Fibroblast of skin of right quadriceps (primary cell): ENCODE measurements around the gene CYTH4.
"Not testable (repeated sequence)": the region's sequence is repeated elsewhere in the genome, so short reads cannot be mapped to it uniquely, and the experiment has no call there.

Source experiments
- DNase-seq: peaks from one replicate; pipeline ENCODE4 v3.0.0-alpha.2; 2013

The CYTH4 gene, protein sequence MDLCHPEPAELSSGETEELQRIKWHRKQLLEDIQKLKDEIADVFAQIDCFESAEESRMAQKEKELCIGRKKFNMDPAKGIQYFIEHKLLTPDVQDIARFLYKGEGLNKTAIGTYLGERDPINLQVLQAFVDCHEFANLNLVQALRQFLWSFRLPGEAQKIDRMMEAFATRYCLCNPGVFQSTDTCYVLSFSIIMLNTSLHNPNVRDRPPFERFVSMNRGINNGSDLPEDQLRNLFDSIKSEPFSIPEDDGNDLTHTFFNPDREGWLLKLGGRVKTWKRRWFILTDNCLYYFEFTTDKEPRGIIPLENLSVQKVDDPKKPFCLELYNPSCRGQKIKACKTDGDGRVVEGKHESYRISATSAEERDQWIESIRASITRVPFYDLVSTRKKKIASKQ

DNA sequence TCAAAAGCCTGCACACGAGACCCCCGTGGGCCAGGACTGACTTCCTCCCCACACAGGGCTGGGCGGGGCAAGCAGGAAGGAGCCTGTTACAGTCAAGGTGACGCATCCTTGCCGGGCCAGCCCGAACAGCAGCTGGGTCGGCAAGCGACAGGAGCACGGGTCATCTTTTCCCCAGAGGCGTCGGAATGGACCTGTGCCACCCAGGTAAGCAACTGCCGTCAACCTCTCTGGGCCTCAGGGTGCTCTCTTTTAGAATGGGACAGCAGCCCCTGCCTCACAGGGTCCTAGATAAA lies at the start of gene CYTH4:
Gene CYTH4, plus strand, starts transcription at position 124 of the 293 bp plus-strand sequence. Its CDS starts 62 bp downstream, at position 186.
- no peak for DNase-seq

DNA sequence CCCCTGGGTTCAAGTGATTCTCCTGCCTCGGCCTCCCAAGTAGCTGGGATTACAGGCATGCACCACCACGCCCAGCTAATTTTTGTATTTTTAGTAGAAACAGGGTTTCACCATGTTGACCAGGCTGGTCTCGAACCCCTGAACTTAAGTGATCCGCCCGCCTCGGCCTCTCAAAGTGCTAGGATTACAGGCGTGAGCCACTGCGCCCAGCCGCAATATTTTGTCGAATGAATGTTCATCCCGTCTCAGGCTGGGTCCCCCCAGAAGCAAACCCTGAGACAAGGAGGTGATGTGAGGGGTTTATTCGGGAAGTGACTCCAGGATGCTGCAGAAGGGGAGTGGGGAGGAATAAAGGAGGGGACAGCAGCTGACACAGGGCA lies 48.9 kb upstream of the CYTH4 start:
- not testable (repeated sequence) for DNase-seq

DNA sequence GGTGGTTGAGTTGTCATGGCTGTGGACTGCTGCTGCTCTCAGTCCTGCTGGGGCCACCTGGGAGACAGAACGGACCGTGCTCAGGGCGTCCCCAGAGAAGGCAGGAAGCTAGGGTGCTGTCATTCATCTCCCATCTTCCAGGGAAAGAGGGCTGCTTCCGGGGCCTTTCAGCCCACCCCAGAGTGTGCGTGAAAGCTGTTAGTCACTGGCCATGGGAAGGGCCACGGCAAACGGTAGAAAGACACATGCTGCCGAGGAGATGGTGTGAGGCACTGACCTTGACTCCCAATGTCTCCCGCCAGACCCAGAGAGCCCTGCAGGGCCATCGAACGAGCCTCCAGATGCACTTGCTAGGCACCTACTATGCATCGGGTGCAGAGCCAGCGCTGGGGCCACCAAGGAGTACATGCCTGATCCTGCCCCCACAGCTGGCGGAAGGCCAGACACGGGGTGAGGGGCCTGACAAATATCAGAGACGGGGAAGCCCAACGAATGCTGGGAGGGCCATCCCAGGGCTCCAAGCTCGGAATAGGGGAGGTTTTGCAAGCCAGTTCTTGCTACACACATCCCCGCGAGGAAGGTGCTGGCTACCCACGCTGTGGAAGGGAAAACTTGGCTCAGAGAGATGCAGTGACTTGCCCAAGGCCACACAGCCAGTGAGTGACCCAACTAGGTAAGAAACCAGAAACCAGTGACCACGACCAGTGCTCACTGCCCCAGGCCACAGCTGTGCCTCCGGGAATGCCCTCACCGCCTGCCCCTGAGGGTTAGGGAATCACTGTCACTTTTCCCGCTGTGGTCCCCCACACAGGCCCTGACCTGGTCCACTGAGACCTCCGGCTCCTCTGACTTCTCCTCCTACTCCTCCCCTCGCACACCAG lies 48.3 kb upstream of the CYTH4 start:
- no peak for DNase-seq

DNA sequence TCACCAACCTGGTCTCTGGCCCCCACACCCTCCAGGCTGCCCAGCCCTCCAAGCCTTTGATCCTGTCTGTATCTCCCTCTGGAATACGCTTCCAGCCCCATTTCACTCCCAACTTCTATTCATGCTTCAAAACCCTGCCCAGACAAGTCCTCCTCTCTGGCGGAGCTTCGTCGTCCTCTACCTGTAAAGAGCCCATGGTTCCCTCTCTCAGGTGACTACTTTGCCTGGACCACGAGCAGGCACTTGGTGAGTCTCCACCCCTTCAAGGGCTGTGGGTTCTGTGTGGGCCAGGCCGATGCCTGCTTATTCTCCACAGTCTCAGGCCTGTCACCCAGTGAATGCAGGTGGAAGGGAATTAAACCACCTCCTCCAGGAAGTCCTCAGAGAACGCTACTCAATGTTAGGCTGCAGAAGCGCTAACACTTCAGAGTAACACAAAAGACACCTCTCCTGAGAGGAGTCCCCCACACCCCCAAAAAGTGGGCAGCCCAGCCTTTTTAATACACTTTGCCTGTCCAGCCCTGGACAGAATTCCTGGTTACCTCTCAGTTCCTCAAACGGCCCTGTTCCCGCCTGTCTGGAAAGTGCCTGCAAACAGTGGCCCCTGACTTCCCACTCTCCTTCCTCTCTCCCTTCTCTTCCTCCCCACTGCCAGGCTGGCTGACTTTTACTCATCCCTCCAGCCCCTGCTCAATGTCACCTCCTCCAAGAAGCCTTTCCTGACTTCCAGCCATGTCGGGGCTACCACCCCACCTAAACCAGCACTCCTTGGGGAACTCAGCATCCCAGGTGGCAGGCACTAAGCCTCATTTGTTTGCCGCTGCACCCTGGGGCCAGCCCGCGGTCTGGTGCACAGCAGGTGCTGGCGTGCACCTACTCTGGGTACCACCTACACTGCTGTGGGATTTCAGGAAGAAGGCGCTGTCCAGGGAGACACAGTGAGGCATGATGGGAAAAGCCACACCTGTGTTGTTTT lies 47.3 kb upstream of the CYTH4 start:
- DNase-seq, result no peak

DNA sequence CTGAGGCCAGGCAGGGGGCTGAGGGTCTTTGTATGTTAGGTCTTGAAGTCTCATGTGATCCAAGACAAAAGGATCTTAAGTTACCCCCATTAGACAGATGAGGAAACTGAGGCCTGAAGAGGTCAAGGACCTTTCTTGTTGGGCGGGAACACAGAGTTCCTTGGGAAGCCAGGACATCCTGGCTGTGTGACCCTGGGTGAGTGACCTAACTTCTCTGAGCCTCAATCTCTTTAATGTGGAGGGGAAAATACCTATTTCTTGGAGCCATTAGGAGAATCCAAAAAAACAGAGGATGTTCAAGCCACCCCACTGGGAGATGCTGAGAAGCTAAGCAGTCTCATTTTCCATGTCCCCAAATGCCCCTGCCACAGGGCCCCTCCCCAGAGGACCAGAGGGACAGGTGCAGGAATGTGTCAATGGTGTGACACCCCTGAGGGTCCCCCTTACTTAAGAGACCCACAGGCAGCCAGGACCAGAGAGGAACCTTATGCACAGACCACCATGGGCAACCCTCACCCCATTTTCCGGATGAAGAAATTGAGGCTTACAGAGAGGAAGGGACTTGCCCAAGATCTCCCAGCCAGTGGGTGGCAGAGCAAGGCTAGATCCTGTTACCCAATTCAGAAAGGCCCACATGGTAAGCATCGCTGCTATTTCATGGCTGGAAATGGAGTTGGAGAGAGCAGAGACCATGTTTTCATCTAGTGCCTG lies 46.3 kb upstream of the CYTH4 start:
- no peak for DNase-seq

DNA sequence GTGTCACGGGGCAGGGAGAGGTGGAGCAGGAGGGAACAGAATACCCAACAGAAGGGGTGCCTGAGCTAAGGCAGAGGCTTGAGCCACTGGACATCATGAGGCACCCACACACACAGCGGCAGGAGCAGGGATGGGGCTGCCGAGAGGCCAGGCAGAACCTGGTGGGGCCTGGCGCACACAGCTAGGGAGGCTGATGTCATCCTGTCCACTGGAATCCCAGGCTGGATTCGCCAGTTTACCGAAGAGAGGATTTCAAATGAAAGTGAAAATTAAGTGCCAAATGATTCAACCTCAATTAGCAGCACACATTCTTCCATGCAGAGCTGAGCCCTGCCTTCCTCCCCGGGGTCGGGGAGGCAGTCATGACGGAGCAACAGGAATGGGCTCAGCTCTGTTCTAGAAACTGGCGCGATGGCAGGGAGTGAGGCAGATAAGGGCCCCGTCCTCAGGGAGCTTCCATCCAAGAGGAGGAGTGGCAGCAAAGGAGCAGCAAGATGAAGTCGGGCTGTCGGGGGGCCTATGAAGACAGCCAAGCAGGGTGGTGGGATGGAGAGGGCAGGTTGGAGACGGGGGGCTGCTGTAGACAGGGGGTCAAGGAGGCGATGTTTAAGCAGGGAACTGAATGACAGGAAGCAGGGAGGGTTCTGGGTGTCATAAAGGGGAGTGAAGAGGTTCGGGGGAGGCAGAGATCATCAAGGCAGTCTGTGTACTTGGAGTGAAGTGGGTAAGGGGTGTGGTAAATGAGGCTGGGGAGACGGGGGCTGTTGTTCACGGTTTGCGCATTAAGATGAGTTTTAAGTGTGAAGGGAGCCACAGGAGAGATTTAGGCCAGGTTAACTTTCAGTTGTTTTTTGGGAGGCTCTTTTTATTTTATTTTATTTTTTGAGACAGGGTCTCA lies 44.7 kb upstream of the CYTH4 start:
- peak; percentile 75 for DNase-seq

DNA sequence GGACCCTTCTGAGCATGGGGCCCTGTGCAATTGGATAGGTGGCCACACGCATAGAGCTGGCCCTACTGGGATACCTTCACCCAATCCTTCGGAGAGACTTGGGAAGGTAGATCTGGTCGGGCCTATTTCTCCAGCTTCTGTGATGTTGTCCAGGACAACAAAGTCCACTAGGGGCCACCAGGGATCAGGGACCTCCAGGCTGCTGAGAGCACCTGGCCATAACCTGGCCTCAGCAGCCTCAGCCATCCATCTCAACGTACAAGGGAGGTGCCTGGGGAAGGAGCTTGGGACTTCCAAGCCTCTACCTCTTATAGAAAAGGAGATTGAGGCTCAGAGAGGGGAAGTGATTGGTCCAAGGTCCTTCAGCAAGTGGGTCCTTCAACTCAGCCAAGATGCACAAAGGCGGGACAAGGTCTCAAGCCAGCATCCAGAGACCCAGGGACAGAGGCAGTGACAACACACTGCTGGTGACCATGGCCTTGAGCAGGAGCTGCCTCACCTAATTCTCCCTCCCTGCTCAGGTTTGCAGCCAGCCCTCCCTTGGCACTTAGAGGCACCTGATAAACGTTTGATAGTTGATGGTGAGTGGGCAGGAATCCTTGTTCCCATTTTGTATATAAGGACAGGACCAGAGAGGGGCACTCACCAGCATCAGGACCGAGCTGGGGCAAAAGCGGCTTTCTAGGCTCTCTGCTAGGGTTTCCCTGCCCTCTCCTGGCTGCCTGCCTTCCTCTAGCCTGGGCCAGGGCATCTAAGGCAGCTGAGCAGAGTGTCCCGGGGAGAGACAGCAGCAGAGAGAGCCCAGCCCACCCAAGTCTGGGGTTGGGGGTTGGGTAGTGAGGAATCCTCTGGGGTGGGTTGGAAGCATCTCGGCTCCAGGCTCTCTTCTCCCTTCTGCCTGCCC lies 42.7 kb upstream of the CYTH4 start:
- no peak for DNase-seq

DNA sequence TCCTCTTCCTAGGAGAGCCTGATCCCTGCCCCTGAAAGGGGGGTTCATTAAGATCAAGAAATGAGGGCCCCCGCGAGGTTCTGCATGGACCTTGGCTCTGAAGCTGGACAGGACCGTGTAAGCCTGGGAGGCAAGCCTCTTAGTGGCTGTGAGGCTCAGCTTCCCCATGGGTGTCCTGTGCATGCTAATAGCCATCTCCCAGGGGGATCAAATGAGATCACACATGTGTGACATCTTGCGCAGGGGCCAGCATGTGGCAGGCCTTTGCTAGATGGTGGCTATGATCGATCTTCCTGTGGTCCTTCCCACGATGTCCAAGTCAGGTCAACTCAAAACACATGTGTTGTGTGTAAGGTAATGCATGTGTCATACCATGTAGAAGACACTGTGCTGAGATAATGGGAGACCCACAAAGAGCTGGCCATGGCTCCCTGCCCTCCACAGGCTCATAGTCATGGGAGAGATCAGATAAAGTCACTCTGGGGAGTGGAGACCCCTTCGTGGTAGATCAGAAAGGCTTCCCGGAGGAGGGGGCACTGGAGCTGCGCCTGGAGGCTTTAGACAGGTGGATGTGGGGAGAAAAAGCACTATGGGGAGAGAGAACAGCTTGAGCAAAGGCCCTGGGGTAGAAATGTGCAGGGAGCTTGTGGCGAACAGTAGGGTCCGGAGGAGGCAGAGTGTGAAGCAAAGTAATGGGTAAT lies 41.9 kb upstream of the CYTH4 start:
- no peak for DNase-seq

DNA sequence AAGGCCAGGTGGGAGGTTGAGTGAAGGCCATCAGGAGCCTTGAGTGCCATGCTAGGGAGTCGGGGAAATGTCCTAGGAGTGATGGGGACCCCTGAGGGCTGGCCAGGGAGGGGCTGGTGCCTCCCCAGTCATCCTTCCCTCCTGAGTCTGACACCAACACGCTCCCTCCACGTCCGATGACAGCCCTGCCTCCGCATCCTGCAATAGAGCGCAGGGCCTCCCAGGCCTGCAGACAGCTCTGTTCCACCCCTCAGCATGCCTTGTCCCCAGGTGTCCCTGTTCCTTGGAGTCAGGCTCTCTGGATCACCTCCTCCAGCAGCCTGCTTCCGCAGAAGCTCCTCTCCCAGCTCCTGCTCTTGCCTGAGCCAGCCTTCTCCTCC lies 41.4 kb upstream of the CYTH4 start:
- no peak for DNase-seq

DNA sequence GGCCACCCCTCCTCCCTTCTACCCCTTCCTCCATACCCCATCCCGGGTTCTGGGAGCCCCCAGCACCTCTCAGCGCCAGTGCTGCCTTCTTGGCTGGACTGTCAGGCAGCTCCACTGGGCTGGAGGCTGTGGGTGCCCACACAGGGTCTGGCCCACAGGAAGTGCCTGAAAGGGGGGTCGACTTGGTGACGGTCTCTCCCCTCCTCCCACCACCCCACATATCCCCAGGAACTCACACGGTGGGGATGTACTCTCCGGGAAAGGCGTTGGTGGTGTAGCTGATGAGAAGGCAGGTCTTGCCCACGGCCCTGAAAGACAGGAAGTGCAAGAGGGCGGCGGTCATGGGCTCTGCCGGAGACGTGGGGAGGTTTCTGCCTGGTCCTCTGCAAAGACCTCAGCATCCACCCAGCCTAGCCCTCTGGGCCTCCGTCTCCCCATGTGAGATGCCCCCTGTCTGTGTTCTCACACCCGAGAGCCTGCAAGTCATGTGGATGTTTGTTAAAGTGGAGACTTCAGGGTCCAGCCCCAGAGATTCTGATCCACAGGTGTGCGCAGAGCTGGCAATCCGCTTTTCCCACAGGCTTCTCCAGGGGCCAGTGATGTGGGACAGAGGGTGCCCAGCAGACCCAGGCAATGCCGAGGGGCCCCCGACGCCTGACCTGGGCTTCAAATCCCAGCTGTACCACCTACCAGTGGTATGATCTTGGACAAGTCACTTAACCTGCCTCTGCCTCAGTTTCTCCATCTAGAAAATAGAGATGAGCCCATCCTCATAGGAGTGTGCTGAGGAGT lies 40.8 kb upstream of the CYTH4 start:
- DNase-seq, result no peak

DNA sequence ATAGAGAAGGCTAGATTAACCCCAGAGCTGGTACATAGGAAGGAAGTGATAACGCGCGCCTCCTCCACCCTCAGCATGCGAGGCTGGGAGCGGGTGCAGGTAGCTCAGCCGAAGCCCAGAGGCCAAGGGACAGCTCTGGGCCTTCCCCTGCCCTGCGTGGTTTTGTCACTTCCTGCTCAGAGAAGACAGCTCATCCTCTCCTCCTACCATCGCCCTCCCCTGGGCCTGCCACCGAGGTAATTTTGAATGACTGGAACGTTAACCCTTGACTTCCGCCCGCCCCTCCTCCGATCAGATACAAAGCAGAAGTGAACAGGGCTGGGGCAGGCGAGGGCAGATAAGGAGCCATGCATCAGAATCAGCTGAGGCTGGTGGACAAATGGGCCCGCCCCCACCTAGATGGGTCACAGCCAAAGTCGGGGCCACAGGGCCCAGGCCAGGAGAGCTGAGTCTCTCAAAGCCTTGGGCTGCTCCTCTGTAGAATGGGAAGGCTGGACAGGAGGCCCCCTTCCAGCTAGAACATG lies 39.9 kb upstream of the CYTH4 start:
- peak; percentile 35 for DNase-seq

DNA sequence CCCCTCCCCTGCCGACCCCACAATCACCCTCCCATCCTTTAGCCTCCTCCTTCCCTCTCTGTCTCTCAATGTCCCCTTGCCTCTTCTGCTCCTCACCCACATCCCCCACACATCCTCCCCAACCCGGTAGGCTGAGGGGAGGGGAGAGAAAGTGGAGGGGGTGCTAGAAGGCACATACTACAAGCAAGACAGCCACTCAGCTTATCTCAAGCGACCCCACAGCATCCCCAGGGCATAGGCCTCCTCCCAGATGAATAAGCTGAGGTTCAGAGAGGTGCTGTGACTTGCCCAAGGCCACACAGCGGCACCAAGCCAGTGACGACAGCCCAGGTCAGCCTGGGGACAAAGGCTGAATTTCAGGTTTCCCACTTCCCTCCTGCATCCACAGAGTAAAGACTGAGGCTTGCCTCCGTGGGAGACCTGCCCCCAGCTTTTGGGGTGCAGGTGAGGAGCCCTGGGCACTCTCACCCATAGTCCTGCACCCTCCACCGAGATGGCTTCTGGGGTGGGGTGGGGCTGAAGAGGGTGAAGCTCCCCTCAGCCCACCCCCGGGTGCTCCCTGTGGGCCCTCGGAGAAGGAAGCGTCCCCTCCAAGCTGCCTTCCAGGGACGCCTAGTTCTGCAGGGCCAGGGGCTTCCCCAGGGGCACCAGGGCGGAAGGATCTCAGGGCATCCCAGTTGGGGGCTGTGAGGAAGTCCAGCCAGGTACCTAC lies 38.8 kb upstream of the CYTH4 start:
- DNase-seq, result no peak

DNA sequence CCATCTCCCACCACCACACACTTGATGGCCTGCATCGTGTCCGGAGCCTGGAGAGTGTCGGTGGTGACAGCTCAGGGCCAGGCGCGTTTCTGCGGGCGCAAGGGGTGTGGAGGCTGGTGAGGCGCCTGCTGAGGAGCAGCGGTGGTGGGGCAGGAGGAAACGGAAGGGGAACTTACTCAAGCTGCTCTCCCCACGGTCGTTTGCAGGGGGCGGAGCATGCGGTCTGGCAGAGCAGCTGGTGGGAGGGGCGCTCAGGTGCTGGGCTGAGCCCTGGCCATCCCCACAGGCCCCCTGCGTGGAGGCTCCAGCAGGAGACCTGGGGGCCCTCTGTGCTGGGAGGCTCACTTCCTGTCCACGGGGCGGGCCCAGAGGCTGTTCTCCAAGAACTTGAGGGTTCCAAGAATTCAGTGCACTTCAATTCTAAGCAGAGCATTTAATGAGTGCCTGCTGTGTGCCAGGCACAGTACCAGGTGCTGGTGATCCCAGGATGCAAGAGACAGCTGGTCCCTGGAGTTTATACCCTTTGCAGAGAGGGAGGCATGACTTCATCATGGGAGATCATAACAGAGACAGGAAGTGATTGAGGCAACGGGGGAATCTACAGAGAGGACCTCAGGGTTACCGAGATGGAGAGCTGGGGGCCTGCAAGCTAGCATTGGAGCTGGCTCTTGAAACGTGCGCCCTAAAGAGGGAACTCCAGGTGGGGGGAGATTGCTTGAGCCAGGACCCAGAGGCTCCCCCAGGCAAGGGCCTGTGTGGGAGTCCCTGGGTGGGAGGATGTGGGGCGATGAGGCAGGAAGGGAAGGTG lies 38.0 kb upstream of the CYTH4 start, which contains the start of gene RAC2:
Gene RAC2, minus strand, starts transcription at position 156 of the 808 bp plus-strand sequence. Its CDS starts 121 bp downstream, at position 35.
- peak; percentile 69 for DNase-seq

DNA sequence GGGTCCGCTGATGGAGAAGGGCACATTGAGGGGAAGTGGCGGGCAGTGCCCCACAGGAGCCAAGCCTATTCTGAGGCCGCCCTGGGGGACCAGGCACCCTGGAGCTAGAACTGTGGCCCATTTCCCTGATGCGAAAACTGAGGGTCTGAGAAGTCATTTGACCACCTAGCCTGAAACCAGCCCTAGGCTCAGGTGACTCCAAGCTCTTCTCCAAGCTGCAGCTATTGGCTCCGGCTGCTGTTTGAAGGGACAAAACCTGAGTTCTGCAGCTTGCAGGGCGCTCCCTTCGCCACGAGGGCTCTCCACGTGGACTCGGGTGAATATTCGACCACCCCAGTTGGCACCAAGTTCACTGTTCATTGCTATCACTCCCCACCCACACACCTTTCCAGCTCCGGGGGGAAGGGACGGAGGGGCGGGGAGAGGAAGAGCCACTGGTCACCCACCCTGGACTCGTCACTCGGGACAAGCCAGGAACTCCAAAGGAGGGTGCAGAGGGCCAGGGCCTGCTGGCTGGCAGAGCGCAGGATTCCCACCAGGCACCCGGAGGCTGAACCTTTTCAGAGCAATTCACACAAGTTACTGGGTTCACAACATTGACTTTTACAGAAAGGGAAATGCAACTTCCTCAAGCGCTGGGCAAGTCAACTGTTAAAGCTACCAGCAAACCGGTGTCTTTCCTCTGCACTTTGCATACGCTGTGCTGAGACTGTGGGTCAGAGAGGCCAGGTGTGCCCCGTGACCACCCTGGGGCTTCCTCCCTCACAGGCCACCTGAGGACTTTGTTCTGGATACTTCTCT lies 37.2 kb upstream of the CYTH4 start:
- no peak for DNase-seq

DNA sequence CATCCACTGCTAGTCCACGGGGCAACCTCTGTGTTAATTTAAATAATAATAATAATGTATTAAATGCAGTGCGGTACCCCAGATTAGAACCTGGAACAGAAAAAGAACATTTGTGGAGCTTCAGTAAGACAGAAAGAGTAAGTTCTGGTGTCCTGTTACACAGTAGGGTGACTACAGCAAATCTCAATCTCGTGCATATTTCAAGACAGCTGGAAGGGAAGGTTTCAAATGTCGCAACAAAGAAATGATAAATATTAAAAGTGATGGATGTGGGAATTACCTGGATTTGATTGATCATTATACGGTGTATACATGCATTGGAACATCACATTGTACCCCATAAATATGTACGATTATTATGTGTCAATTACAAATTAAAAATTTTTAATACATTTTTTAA lies 36.6 kb upstream of the CYTH4 start:
- no peak for DNase-seq

DNA sequence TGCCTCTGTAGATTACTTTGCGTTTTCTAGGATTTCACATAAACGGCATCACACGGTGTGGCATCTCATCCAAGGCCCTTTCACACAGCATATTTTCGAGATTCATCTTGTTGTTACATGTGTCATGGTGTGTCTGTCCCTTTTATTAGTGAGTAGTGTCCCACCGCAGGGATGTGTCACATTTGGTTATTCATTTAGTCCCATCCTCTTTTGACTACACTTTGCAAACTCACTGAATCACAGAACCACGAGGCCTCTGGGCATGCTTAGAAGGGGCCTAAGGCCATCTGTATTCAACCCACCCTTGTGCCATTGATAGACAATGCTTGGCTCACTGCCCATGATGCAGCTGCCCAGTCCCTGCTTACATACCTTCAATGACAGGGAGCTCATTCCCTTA lies 34.1 kb upstream of the CYTH4 start:
- DNase-seq, result peak; percentile 21
